ELF-1 (cell line): ENCODE results near the gene CFAP20DC.
"Not testable (repeated sequence)": the region's sequence is repeated elsewhere in the genome, so short reads cannot be mapped to it uniquely, and the experiment has no call there.

Experiments
- DNase-seq: peaks from one replicate; pipeline ENCODE4 v3.0.0-alpha.2; 2016; ENCODE audit warnings: low read depth, low spot score

CFAP20DC gene

DNA sequence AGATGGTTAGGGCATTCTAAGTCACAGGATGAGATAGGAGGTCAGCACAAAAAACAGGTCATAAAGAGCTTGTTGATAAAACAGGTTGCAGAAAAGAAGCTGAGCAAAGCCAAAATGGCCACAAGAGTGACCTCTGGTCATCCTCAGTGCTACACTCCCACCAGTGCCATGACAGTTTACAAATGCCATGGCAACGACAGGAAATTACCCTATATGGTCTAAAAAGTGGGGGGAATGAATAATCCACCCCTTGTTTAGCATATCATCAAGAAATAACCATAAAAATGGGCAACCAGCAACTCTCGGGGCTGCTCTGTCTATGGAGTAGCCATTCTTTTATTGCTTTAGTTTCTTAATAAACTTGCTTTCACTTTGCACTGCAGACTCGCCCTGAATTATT, 353.0 kb downstream of the CFAP20DC start:
- DNase-seq = not testable (repeated sequence)

DNA sequence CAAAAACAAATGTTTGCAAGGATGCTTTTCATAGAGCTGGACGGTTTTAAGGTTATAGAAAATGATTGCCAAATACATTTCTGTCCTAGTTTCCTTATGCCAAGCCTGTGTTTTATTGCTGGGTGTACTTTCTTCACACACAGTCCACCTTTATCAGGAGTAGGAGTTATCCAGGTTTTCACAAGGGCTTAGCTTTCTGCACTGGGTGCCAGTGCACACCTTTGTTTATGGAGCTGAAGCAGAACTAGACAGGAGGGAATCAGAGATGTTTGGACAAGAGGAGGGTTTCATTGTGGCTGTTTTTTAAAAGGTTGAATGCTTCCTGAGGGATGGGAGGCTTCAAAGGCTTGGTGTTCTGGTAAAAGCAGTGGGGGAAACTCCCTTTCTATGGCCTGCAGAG, 353.7 kb downstream of the CFAP20DC start:
- DNase-seq = no peak

DNA sequence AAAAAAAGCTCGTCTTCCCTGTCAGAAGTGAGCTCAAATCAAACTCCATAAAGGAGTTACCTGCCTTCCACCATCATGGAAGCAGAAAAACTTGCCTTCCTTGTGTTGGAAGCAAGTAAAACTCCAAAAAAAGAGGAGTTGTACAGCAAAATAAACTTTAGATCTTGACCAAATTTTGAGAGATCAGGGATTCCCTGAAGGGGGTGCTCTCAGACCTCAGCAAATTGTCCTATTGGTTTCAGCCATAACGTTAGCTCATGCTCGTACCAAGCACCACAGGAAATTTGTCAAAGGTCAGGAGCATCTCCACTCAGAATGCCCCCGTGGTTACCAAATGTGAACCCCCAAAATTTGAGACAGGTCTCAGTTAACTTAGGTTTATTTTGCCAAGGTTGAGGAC, 354.5 kb downstream of the CFAP20DC start:
- DNase-seq = not testable (repeated sequence)

DNA sequence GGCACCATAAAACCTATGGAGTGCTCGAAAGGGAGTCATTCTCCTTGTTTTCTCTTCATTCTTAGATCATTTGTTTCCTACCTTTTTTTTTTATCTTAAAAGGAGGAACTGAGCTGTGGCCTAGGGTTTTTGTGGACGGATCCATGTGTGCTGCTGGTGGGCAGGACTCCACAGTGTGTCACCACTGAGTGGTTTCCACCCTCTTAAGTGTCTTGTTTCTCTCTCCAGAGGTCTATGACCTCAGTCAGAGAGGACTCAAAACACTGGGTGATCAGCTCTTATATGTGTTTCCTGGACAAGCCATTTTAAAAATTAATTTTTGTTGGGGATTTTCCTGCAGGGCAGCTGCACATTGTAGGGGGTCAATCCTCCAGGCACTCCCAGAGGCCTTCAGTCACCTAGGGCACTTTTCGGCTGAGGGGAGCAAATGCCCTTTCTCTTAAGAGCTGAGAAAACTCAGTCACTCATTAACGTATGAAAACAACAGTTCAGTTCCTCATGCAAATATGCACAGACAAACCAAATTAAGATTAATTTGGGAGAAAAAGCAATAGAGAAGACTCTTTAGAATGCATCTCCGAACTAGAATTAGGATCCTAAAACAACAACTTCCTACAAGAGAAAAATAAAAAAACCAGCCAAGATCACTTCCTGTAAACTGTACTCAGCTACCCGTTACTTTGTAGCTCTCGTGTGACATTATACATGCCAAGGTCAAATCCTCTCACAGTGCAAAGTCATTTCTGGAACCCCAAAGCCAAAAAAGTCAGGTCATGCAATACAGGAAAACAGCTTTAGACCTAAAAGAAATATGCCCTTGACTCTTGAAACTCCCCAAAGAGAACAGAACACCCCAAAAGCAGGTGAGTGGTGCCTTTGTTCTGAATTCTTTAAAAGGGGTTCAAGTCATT, 355.6 kb downstream of the CFAP20DC start:
- DNase-seq = no peak

DNA sequence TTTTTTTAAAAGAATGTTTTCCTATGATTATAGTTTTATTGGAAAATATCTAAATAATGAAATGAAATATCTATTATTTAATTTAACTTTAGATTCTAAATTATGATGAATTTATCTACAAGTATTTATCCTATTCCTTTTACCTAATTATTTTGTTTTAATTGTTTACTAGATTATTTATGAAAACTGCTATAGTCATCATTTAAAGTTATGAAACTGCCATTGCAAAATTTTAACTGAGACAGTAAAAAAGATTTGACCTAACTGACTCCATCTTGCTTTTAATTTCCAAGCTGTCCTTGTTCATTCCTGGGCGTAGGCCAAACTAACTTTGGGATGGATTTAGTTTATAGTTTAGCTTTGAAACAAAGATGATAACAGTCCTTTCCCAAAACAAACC, 357.3 kb downstream of the CFAP20DC start:
- DNase-seq = no peak
